Caki2 (cell line): ENCODE results near the gene CDC42EP5. TPM values are rescaled to one million over a fixed set of nuclear protein-coding genes. Genes with fewer than 3 reads are reported as not detected.

ENCODE experiments used
- DNase-seq: peaks from one replicate; pipeline ENCODE4 v3.0.0-alpha.2; 2015; ENCODE audit warnings: low read depth
- in situ Hi-C: cut with HindIII; loops from 2 replicates; pipeline ENCODE4 v1.10.0; 2016; ENCODE audit warnings: low sequenced_read_pairs, low pct_unique_long_range_greater_than_20kb, mixed read lengths
- total RNA-seq: library from RNA; depleted of rRNA; stranded (reverse); fragments of >200 nt; shearing (Covaris generic); gene quantifications from 2 replicates; pipeline ENCODE4 v1.2.3, GENCODE V29; 2014; ENCODE audit warnings: low replicate concordance

CDC42EP5 gene
- total RNA-seq, 1 experiment from 2014 or later = not detected

DNA sequence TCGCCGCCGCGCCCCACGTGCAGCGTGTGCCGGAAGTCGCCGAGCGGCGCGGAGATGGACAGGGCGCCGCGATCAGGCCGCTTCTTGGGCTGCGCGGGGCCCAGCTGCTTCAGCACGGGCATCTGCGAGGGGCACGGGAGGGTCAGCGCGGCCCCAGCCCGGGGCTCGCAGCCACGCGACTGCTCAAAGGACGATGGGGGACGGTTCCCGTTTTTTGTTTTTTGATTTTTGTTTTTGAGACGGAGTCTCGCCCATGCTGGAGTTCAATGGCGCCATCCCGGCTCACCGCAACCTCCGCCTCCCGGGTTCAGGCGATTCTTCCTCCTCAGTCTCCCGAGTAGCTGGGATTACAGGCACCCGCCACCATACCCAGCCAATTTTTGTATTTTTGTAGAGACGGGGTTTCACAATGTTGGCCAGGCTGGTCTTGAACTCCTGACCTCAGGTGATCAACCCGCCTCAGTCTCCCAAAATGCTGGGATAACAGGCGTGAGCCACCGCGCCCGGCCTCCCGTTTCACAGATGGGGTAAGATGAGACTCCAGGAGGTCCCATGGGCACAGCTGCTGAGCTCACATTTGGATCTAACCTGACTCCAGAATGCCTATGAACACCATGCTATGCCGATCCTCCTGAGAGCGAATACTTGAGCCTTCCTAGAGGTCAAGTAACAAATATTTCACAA, 7.5 kb downstream of the CDC42EP5 start:
- in situ Hi-C loops = no loop called here
- DNase-seq = no peak

- DNase-seq = peak; percentile 94
- in situ Hi-C loops = no loop called here
These were observed 8.3 kb downstream of the CDC42EP5 start for GRCh38 chr19:54464630-54465425.

DNA sequence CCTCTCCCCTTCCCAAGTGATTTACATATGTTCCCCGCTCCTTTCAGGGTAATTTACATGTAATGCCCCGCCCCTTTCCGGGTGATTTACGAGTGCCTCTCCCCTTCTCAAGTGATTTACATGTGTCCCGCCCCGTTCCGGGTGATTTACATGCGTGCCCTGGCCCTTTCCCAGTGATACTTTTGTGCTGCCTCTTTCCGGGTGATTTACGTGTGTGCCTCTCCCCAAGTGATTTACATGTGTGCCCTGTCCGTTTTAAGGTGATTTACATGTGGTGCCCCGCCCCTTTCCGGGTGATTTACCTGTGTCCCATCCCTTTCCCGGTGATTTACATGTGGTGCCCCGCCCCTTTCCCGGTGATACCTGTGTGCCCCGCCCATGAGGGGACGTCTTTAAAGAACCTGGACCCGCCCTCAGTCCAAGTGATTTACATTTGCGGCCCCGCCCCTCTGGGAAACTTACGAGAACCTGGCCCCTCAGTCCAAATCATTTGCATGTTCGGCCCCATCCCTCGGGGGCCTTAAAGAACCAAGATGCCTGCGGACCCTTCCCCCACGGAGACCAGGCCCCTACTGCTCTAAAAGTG, 9.0 kb downstream of the CDC42EP5 start:
- in situ Hi-C loops = no loop called here
- peak; percentile 100 for DNase-seq

DNA sequence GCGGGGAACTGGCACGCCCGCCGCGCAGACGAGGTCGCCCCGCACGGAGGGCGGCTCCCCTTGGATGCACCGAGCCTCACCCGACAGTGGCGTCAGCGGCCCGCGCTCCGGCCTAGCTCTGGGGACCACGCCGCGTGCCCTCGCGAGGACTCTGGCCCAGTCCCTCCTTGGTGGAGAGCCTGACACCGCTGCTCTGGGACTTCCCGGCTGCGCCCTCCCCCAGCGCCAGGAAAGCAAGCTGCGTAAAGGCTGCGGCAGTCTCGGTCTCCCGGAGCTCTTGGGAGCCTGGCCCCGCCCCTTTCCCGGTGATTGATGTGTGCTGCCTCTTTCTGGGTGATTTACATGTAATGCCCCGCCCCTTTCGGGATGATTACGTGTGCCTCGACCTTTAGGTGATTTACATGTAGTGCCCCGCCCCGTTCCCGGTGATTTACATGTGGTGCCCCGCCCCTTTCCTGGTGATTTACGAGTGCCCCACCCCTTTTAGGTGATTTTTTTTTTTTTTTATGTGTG, 9.5 kb downstream of the CDC42EP5 start, which contains the start of gene LENG9:
Gene LENG9, minus strand, starts transcription at position 248 of the 513 bp plus-strand sequence. CDS start 252 bp downstream, outside the sequence.
- in situ Hi-C loops = no loop called here
- DNase-seq = no peak

- in situ Hi-C loops = no loop called here
- DNase-seq = peak; percentile 58
These were observed 10.2 kb downstream of the CDC42EP5 start for GRCh38 chr19:54462655-54463530.

DNA sequence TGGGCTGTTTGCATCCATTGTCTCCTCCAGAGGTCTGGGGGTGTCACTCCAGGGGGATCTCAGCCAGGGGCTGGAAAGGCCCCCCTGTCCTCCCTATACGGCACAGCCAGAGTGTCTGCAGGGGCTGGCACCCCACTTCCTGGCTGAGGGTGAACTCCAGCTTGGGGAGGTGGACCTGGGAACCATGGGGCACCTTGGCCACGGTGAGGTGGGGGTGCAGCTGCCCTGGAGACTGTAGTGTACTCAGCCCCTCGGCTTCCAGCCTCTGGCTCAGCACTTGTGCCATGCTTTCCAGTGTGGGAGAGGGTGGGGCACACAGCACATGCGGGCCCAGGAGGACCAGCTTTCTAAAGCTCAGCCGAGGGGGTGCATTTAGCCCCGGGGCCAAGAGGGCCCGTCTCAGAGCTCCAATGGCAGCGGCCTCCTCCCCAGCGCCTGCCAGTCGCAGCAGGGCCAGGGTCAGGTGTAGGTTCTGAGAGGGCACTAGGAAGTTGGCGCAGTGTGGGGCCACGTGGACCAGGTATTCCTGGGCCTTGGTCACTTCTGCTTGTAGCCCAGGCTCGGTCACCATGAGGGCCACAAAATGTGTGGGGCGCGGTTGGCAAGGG, 10.9 kb downstream of the CDC42EP5 start:
- peak; percentile 26 for DNase-seq
- in situ Hi-C loops = no loop called here

DNA sequence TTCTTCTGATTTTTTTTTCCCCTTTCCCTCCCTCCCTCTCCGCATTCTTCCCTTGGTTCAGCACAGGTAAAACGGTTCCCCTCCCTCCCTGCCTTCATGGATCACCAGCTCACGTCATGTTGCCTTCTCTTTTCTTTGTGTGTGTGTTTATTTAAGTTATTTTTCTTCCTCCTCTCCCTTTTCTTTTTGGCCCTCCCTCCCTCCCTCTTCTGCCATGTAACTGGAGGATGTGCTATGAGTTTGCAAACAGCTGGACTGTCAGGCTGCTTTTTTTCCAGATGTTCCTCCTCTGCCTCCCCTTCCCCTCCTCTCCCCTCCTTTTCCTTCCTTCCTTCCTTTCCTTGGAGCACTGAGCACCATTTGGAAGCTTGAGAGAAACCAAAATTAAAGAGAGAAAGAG, 11.5 kb downstream of the CDC42EP5 start:
- in situ Hi-C loops = no loop called here
- peak; percentile 83 for DNase-seq

- DNase-seq = no peak
- in situ Hi-C loops = no loop called here
These were observed 11.9 kb downstream of the CDC42EP5 start for GRCh38 chr19:54461210-54461609.

- in situ Hi-C loops = no loop called here
- no peak for DNase-seq
These were observed 12.7 kb downstream of the CDC42EP5 start for GRCh38 chr19:54460230-54461005.

DNA sequence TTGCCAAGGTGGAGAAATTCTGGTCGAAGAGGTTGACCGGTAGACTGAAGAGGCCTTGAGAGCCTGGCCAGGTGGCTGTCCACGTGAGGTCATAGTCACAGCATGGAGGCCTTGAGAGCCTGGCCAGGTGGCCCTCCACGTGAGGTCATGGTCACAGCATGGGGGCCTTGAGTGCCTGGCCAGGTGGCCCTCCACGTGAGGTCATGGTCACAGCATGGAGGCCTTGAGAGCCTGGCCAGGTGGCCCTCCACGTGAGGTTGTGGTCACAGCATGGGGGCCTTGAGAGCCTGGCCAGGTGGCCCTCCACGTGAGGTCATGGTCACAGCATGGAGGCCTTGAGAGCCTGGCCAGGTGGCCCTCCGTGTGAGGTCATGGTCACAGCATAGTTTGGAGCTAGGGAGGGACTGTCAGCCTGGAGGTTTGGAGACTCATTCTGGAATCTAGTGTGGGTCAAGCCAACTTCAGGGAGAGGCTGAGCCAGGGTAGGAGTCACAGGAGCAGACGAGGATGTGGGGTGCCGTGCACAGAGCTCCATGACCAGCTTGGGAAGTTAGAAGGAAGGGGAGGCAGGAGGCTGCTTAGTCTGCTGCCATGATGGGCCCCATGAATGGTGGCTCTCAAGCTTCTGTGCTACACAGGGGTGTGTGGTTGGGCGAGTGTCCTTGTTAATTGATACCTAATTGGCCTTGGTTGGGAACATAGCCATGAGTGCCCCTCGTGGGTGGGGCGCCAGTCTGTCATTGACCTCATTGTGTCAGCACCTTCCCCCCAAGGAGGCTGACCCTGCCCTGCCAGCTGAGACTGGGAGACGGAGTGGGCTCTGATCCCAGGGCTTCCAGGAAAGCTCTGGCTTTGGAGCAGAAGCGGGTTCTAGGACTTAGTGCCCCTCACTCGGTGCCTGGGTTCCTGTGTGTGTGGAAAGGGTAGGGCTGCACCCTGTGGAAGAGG, 13.5 kb downstream of the CDC42EP5 start:
- no peak for DNase-seq
- in situ Hi-C loops = no loop called here

DNA sequence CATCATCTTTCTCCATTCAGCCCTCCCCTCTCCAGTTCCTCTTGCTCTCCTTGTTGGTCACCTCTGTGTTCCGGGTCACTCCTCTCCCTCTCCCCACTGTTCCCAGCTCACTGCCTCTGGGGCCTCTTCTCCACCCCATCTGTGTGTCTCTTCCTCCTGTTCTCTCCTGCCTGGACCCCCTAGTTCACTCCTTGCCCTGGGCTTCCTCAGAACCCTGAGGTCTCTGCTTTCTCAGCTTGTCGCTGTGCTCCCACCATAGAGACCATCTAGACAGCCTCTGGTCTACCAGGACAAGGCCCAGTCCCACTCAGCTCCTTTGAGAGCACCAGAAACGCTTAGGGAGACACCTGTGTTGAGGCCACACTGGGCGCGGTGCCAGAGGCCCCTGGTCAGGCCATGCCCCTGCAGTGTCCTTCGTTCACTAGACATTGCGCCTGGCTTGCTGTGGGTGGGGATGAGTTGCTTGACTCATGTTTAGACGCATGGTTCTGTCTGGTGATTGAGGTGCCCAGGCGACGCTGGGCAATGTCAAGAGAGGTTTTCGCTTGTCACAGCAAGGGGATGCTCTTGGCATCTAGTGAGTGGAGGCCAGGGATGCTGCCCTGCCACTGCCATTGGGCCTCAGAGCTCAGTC, 14.3 kb downstream of the CDC42EP5 start:
- DNase-seq = no peak

GRCh38 chr19:54457773-54458647, 15.1 kb downstream of the CDC42EP5 start:
- in situ Hi-C loops = no loop called here
- DNase-seq = no peak

More for the DNA sequence above, 14.3 kb downstream of the CDC42EP5 start:
- in situ Hi-C loops = no loop called here

DNA sequence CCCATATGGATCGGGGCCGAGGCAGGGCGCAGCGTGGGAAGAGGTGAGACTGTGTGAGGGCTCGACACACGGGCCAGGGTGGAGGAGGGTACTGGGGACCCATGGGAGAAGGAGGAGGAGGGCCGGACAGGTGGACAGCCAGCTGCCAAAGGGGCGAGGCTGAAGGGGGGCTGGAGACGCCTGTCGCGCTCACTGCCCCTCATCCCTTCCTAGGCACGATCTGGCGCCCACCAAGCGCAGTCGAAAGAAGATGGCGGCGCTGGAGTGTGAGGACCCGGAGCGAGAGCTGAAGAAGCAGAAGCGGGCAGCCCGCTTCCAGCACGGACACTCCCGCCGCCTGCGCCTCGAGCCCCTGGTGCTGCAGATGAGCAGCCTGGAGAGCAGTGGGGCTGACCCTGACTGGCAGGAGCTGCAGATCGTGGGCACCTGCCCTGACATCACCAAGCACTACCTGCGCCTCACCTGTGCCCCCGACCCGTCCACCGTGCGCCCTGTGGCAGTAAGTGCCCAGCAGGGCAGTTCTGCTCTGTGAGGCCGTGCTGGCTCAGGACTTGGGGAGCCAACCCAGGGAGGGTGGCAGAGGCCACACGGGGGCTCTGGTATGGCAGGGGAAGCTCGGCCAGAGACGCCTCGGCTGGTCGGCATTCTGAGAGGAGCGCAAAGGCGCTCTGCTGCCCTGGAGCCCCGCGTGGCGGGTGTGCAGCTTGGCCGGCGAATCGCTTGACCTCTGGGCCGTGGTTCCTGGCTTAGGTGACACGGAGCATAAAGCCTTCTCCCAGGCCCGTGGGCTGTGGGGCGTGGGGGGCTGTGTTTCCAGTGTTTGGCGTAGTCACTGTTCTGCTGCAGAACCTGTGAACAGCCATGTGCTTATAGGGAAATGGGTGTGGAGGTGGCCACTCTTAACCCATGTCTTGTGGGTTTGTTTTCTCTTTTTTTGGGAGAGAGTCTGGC, 16.4 kb downstream of the CDC42EP5 start:
- in situ Hi-C loops = no loop called here
- no peak for DNase-seq
